GM21360 (cell line): Measurements from ENCODE around the gene CD300LG.
"Not testable (repeated sequence)": the region's sequence is repeated elsewhere in the genome, so short reads cannot be mapped to it uniquely, and the experiment has no call there.

Source experiments
- ATAC-seq: cut with Tn5 transposase; IDR thresholded peaks from one replicate; pipeline ENCODE4 v1.9.1; 2021; ENCODE audit warnings: mild to moderate bottlenecking, moderate library complexity; ENCODE audit not compliant: unreplicated experiment

CD300LG gene

GRCh38 chr17:43877451-43878155 lies 30.6 kb downstream of the CD300LG start:
- no peak for ATAC-seq

DNA sequence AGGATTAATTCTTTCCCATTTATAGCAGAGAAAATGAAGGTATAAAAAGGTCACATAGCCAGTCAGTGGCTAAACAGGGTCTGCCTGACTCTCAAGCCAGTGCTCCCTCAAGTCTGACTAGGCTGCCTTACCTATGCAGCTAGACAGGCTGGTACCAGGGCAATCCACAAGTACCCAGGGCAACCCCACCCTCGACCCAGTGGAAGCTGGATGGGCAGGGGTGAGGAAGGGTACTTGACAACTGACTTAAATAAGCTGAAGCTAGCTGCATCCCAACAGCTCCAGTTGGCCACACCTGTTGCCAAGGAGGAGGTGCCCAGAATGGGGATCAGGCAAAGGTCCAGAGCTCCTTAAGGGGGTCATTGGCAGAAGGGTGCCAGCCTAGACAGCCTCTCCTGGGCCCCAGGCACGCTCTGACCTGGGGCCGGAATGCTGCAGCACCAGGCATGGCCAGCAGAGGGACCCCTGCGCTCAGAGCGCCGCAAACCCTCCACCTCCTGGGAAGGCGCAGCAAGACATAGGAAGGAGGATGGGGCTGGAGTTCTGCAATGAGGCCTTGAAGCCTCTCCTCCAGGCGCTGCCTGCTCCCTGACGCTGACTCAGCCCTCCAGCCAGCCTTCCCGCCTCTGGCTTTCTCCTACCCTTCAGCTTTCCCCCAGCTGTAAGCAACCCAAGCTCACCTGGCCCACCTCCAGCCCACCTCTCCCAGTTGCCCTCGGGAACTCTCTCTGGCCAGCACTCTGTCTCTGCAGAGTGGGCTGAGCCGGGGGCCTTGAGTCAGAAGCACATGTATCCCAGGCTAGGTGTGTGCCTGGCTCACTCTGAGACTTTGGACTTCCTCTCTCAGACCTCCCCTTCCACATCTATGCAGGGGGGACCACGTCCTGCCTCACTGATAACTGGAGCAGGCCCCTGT lies 31.5 kb downstream of the CD300LG start:
- ATAC-seq, result no peak

DNA sequence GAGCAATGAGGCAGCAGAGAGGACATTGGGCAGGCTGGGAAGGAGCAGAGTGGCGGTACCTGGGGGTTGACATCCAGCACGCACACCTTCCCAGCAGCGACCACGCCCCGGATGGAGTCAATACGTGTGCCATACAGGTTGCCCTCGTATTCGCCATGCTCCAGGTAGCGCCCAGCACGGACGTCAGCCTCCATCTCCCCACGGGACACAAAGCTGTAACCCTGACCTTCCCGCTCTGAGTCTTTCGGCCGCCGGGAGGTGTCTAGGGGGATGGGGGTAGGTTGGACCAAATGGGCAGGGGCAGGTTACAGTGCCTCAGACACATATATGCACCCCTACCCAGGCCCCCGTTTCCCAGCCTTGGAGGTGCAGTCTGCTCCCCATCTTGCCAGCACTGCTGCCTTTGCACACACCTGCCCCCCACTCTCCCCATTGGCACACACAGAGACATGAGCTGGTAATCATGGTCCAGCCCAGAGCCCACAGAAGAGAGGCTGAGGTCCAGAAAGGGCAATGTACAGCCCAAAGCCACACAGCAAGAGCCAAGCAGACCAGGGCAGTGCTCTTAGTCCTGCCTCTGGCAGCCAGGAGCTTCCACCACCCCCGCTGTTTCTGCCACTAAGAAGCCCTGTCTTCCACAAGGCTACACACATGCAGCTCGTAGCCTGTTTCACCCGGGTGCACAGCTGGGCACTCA lies 32.9 kb downstream of the CD300LG start:
- no peak for ATAC-seq

DNA sequence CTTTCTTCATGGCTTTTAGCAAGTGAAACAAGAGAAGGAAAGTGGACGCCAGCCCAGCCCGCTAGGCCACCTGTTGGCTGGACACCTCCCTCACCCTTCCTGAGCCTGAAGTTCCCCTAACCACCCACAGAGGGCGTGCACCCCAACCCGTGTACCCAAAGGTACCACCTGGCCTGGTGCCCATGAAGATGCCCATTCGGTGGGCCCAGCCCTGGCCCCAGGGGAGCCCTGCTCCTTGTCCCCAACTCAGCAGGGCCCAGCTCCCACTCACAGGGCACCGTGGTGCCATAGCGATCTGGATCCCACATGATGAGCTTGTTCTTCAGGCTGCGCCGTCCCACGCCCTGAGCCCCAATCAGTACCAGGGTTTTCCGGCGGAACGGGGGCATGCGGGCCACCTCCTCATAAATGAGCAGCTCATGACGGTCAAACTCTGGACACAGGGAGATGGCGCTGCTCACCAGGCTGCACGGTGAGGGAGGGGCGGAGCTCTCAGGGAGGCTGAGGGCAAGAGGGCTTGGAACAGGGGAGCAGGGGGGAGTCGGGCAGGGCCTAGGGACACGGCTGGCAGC lies 33.5 kb downstream of the CD300LG start:
- no peak for ATAC-seq

DNA sequence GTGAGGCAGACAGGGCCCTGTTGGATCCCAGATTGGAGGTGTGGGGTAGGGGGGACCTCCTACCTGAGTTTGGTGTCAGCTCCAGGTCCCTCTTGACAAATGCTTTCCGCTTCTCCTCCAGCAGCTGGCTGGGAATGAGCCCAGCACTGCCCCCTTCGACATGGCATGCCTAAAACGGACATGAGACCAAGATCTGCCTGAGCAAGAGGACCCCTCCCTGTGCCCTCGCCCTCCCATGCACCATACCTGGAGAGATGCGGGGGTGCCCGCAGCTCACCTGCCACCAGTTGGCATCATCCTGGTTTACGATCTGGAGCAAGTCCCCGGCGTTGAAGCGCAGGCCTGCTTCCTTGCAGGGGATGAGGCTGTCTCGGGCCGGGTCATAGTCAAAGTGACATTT lies 34.2 kb downstream of the CD300LG start:
- ATAC-seq, result no peak

DNA sequence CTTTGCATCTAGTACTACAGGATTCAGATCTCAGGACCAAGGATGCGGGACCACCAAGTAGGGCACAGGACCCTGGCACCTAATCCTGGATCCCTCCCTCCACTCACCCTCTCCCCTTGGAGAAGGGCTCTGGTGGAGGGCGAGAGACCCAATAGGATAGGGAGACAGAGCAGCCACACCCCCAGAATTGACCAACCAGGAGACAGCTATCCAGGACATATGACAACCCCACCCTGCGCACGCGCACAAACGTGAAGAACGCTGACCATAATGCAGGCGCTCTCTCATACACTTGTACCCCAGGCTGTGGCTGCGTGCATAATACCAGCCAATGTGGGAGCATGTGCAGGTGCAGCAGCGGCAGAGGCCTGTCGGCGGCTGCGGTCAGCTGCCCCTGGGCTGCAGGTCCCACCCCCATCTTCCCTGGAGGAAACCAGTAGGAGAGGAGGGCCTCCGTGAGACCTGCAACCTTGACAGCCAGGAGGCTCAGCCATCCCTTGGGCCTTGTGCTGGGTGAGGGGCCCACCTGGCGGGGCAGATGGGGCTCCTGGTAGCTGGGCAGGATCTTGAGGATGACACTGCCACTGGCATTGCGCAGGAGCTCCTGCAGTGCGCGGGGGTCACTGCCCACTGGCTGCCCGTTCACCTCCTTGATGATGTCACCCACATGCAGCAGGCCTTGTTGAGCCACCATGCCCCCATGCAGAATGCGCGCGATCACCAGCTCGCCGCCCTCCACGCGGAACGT lies 35.0 kb downstream of the CD300LG start:
- no peak for ATAC-seq

DNA sequence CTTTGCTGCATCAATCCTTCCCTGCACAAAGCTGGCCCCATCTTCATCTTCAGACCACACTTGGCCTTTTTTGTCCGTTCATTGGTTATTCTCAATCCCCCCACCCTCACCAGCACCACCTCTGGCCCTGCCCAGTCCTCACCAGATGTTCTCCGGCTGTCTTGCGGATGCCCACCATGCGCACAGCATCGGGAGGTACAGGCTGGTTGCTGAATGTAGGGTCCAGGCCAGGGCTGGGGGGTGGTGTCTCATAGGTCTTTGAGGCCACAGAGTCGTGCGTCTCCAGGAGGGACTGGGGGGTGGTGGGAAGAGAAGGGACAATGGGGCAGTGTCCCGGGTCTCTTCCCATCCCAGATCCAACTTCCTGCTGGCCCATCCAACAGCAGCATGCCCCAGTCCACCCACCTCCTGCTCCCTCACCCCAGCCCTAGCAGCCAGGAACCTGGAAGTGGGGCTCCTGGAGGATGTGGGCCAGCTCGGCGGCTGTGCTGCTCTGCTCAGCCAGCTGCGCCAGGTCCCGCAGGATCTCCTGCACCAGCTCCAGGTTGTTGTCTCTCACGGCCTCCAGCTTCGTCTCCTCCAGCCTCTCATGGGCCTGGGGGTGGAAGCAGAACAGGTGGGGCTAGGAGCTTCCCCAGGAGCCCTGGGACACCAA lies 35.9 kb downstream of the CD300LG start:
- ATAC-seq, result no peak

GRCh38 chr17:43888548-43888947 lies 41.6 kb downstream of the CD300LG start:
- no peak for ATAC-seq

GRCh38 chr17:43890240-43890639 lies 43.3 kb downstream of the CD300LG start:
- no peak for ATAC-seq

DNA sequence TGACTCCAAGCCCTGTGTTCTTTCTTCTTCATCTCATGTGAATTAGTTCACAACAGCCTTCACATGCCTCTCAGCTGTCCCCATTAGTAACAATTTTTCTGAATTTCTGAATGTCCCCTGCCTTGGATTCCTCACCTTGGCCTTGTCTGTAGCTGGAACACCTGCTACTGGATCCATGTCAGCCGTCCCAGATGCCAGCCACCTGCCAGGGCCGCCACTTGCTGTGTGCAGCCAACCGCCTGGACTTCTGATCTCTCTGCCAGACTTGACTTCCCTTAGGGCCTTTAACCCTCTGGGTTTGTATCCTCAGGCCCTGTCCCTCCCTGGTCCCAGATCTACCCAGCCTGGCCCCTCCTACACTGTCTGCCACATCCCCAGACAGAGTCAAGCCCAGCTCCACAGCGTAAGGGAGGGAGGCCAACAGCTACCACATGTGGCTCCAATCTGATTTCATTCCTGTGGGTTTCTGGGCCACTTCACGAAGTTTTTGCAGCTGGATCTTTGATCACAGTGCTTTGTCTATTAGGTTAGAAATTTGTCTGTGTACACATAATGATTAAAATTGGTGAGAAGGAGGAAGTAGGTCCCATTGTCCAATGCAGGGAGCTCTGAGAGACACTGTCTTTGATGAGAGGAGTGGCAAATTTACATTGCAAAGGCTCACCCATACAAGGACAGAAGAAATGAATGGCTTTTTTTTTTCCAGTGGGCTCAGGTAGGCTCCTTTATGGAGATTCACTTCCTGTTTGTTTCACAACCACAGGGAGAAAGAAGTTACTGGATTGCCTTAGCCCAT lies 45.1 kb downstream of the CD300LG start:
- no peak for ATAC-seq

- ATAC-seq, result no peak
Measured at GRCh38 chr17:43892647-43892952, 45.6 kb downstream of the CD300LG start.

GRCh38 chr17:43894494-43894893 lies 47.5 kb downstream of the CD300LG start:
- ATAC-seq, result not testable (repeated sequence)

GRCh38 chr17:43897831-43898230 lies 50.9 kb downstream of the CD300LG start:
- ATAC-seq, result no peak

DNA sequence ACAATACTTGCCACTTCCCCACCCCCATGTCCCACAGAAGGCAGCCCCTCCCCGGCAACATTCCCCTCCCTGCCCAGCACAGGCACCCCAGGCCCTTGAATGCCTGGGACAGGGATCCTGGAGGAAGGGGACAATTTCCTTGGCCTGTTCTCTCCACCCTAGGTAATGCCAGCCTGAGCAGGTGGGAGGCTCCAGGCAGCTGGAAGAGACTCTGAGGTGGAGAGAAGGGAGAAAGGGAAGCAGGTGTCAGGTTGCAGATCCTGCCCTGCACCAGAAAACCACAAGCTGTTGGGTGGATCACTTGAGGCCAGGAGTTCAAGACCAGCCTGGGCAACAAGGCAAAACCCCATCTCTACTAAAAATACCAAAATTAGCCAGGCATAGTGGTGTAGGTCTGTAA lies 51.5 kb downstream of the CD300LG start:
- ATAC-seq, result no peak

DNA sequence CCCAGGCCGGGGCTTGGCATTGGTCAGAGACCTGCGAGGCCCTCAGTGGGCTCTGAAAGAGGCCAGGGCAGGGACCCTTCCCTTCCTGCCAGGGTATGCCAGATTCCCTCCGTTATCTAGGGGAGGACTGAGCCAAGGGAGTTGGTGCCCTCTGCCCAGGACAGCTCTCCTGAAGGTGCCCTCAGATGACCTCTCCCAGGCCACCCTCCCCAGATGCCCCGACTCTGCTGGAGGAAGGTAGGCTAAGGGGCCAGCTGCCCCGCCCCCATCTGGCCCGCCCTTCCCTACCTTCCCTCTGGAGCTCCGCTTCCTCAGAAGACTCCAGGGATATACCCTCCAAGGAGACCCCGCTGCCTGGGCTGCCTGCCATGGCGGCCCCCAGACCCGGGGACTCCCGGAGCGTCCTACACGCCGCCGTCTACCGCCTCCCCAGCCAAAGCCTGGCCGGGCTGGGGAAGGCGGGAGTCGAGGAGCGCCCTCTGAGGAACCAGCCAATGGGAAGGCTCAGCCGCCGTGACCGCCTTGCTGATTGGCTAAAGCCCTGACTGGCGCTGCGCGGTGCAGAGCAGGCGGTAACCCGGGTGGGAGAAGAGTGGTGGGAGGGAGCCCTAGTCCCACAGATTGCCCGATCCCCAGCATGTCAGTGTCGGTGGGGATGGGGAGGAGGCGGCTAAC lies 53.3 kb downstream of the CD300LG start:
- ATAC-seq, result no peak

DNA sequence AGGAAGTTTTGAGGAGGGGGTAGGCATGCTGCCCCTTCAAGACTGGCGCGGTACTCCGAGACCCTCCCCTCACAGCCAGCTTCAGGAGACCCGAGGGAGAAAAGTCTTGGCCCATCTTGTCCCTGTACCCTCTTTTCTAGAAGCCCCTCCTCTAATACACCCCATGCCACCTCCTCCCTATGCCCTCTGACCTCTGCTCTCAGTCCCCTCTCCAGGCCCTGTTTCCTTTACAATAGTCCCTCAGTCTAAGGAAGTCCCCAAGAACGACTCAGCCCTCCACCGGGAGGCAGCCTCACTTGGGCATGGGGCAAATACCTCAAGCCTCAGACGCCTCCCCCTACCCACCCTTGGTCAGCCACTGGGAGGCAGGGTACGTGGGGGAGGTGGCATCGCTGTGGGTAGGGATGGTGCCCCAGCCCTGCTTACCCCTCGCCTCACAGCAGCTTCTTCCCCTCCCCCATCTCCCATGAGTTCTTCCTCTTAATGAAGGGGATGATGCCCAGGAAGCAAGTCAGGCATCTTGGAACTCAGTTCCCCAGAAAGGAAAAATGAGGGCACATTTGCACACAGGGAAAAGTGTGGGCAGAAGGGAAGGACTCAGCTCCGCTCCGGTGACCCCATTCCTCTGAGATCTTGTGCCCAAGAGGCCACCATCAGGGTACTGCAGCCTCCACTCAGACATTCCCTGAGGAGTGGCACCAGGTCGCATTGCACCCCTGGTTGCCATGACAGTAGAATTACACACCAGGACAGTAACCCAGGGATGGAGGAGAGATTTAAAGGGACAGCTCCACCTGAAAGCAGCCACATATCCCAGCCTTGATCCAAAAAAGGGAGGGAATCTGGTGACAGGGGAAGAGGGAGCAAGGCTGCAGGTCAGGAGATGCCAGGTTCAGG lies 54.1 kb downstream of the CD300LG start:
- no peak for ATAC-seq

DNA sequence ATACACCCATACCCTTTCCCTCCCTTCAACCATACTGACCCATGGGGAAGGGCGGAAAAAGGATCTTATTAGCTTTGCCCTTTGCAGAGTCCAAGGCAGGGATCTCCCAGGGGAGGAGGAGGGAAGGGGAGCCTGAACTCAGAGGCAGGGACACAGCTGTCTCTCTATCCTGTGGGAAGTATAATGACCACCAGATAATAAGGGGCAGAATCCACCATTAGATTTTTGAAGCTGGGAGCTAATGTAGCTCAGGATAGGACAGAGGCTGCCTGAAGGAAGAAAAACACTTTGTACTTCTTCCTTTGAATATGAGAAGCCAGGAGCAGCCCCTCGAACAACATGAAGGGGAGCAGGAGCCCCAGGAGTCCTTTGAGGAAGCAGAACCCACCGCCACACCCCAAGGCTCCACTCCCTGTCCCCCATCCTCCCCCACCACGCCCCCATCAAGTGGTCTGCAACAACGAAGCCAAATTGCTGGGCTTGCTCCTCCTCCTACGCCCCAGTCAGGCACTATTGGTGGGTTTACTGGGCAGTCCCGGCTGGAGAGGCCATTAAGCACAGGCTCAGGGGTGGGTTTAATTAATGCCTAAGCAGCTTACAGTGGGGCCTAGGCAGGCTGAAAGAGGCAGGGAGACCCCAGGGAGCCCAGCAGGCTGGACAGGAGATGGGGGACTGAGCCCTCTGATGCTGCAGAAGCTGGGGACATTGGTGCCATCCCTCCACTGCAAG lies 55.0 kb downstream of the CD300LG start:
- no peak for ATAC-seq
